Naive thymus-derived CD4-positive, alpha-beta T cell (primary cell): ENCODE data around the gene CHD9. TPM values are rescaled to one million over a fixed set of nuclear protein-coding genes. Genes with fewer than 3 reads are reported as not detected.
A peak's percentile ranks its signal among the peaks of the same experiment; 100 is the strongest.
"Not testable (repeated sequence)": the region's sequence is repeated elsewhere in the genome, so short reads cannot be mapped to it uniquely, and the experiment has no call there.

Experiments used
- ATAC-seq: fragments of 150-1000 bp; cut with Tn5 transposase; 2 replicates; pipeline ENCODE4 v1.10.0; 2021; ENCODE audit warnings: mild to moderate bottlenecking, moderate library complexity
- CTCF ChIA-PET: fragments of 350-600 bp; sonication (Branson Sonifier 250); formaldehyde crosslinking; loops from one replicate; lab custom pipeline; 2021; ENCODE audit warnings: antibody characterized with exemption; lab: Charles Lee
- POLR2A ChIA-PET: fragments of 350-600 bp; sonication (Branson Sonifier 250); formaldehyde crosslinking; loops from one replicate; lab custom pipeline; 2021; ENCODE audit warnings: antibody characterized with exemption, inconsistent platforms; lab: Charles Lee
- DNase-seq, 9 donors: peaks; one replicate each; pipeline versions ENCODE4 v3.0.0 to v3.0.0-alpha.2; 2020 to 2022; ENCODE audit warnings: mixed read lengths in 1 of 9
- H3K27ac ChIP-seq: one replicate; pipeline ENCODE4 v1.7.0; 2013; ENCODE audit warnings: mild to moderate bottlenecking, low read depth, low read length, moderate library complexity
- H3K27me3 ChIP-seq, 2 donors: one replicate each; pipeline ENCODE4 v1.7.0; 2013; ENCODE audit warnings: low read length in 2 of 2, mild to moderate bottlenecking in 2 of 2, moderate library complexity in 2 of 2; ENCODE audit not compliant: control insufficient read depth in 2 of 2, insufficient read depth in 2 of 2
- H3K36me3 ChIP-seq, 3 experiments: 1 replicate in 2 of 3; 2 replicates in 1 of 3; pipeline ENCODE4 v1.7.0; 2013; ENCODE audit warnings: low read length in 3 of 3, mild to moderate bottlenecking in 3 of 3, moderate library complexity in 1 of 3; ENCODE audit not compliant: insufficient read depth in 3 of 3, control insufficient read depth in 2 of 3
- H3K4me1 ChIP-seq, 2 donors: one replicate each; pipeline ENCODE4 v1.7.0; 2013; ENCODE audit warnings: low read length in 2 of 2, mild to moderate bottlenecking in 2 of 2, moderate library complexity in 1 of 2; ENCODE audit not compliant: control insufficient read depth in 2 of 2, insufficient read depth in 2 of 2
- H3K4me3 ChIP-seq: 2 replicates; pipeline ENCODE4 v1.7.0; 2013; ENCODE audit warnings: mild to moderate bottlenecking, low read length
- H3K9me3 ChIP-seq, 3 experiments: 1 replicate in 2 of 3; 2 replicates in 1 of 3; pipeline ENCODE4 v1.7.0; 2013; ENCODE audit warnings: low read length in 3 of 3; ENCODE audit not compliant: control insufficient read depth in 2 of 3
- H3K27ac Mint-ChIP-seq, 9 donors: one replicate each; pipeline ENCODE4 v1.8.0; 2020 to 2022; ENCODE audit warnings: mixed read lengths in 9 of 9, mild to moderate bottlenecking in 8 of 9, moderate library complexity in 5 of 9, inconsistent platforms in 2 of 9
- H3K27me3 Mint-ChIP-seq, 5 donors: one replicate each; pipeline ENCODE4 v1.8.0; 2021 to 2022; ENCODE audit warnings: mixed read lengths in 5 of 5, mild to moderate bottlenecking in 1 of 5
- H3K36me3 Mint-ChIP-seq, 5 donors: one replicate each; pipeline ENCODE4 v1.8.0; 2020 to 2022; ENCODE audit warnings: mixed read lengths in 5 of 5, mild to moderate bottlenecking in 3 of 5, inconsistent platforms in 1 of 5
- H3K4me1 Mint-ChIP-seq, 7 donors: one replicate each; pipeline ENCODE4 v1.8.0; 2020 to 2022; ENCODE audit warnings: mixed read lengths in 7 of 7, mild to moderate bottlenecking in 3 of 7, inconsistent platforms in 1 of 7
- H3K4me3 Mint-ChIP-seq, 10 donors: one replicate each; pipeline ENCODE4 v1.8.0; 2020 to 2022; ENCODE audit warnings: mild to moderate bottlenecking in 10 of 10, mixed read lengths in 10 of 10, moderate library complexity in 6 of 10, inconsistent platforms in 2 of 10
- H3K9me3 Mint-ChIP-seq, 11 donors: one replicate each; pipeline ENCODE4 v1.8.0; 2020 to 2022; ENCODE audit warnings: mixed read lengths in 11 of 11, mild to moderate bottlenecking in 4 of 11, inconsistent platforms in 1 of 11, moderate library complexity in 1 of 11
- intact Hi-C, 2 donors: fragments of 100-400 bp; cut with micrococcal nuclease; formaldehyde crosslinking; loops; one replicate each; pipeline ENCODE4 v1.15.1; 2023
- polyA plus RNA-seq, 2 donors: library from polyadenylated mRNA; unstranded; fragments of 300-500 nt; fragmentation: Illumina TruSeq; gene quantifications; one replicate each; pipeline ENCODE4 v1.2.3, GENCODE V29; 2021
- total RNA-seq, 6 experiments: library from RNA in 5 of 6; stranded (reverse) in 5 of 6; gene quantifications; 1 replicate in 5 of 6; 2 replicates in 1 of 6; pipeline ENCODE4 v1.2.3 and lab custom pipeline; 2021 to 2026

Gene CHD9
- total and polyA plus RNA-seq, 7 experiments from 2014 or later = 23.8 to 46.4 (median 30.6) TPM

- Mint-ChIP-seq H3K4me3 (no peak overlapping the region), H3K9me3 (peaks cover 0 to 2% (median 0%) of the 10 kb centered on the region in 11 donors), H3K36me3 (peaks cover 4 to 18% (median 9%) of the 10 kb centered on the region in 5 donors), H3K27ac (peak overlapping the region in 1 of 9 donors; percentile 21), H3K4me1 (peaks cover 0 to 1% (median 0%) of the 10 kb centered on the region in 7 donors), H3K27me3 (no peaks in the 10 kb centered on the region)
- CTCF ChIA-PET = no interaction called here
- Histone ChIP-seq H3K27ac (no peak overlapping the region), H3K4me3 (no peak overlapping the region), H3K36me3 (peaks cover 0 to 10% (median 0%) of the 10 kb centered on the region in 3 experiments), H3K27me3 (no peaks in the 10 kb centered on the region), H3K4me1 (no peaks in the 10 kb centered on the region), H3K9me3 (no peaks in the 10 kb centered on the region)
- ATAC-seq = no peak
- POLR2A ChIA-PET = interaction anchor here (0.6 kb wide), 1 partner anchor 192 kb away, joined by 3 read pairs; no protein-coding TSS in a partner anchor
- intact Hi-C loops = no loop called here
- DNase-seq = no peak
These were observed 269.1 kb downstream of the CHD9 start for GRCh38 chr16:53323924-53324323.

- H3K36me3 Mint-ChIP-seq, H3K27ac Mint-ChIP-seq, H3K4me1 ChIP-seq, H3K27me3 Mint-ChIP-seq, POLR2A ChIA-PET, H3K4me3 Mint-ChIP-seq, DNase-seq, CTCF ChIA-PET, H3K27me3 ChIP-seq, H3K36me3 ChIP-seq, H3K9me3 ChIP-seq, ATAC-seq, intact Hi-C loops, H3K4me3 ChIP-seq, H3K27ac ChIP-seq: not testable (repeated sequence)
- Mint-ChIP-seq H3K9me3 (peaks cover 0 to 11% (median 5%) of the 10 kb centered on the region in 11 donors), H3K4me1 (peaks cover 0 to 21% (median 15%) of the 10 kb centered on the region in 7 donors)
These were observed 276.2 kb downstream of the CHD9 start for GRCh38 chr16:53330991-53331390.

GRCh38 chr16:53334581-53334980 is 279.8 kb downstream of the CHD9 start:
- Histone ChIP-seq H3K36me3 (no peaks in the 10 kb centered on the region), H3K9me3 (no peaks in the 10 kb centered on the region), H3K27ac (no peak overlapping the region), H3K4me1 (peaks cover 0 to 8% of the 10 kb centered on the region in 2 donors), H3K4me3 (no peak overlapping the region), H3K27me3 (no peaks in the 10 kb centered on the region)
- CTCF ChIA-PET = no interaction called here
- Mint-ChIP-seq H3K4me3 (no peak overlapping the region), H3K27me3 (peaks cover 0 to 3% (median 0%) of the 10 kb centered on the region in 5 donors), H3K9me3 (peaks cover 0 to 10% (median 5%) of the 10 kb centered on the region in 11 donors), H3K27ac (peak overlapping the region in 1 of 9 donors; percentile 19), H3K4me1 (peaks cover 0 to 21% (median 15%) of the 10 kb centered on the region in 7 donors), H3K36me3 (peaks cover 0 to 8% (median 0%) of the 10 kb centered on the region in 5 donors)
- no peak for ATAC-seq
- intact Hi-C loops = no loop called here
- POLR2A ChIA-PET = no interaction called here
- DNase-seq = no peak

- Mint-ChIP-seq H3K4me1 (peaks cover 0 to 21% (median 15%) of the 10 kb centered on the region in 7 donors), H3K27ac (peak overlapping the region in 2 of 9 donors; percentile 21 to 25), H3K4me3 (no peak overlapping the region), H3K27me3 (peaks cover 0 to 3% (median 0%) of the 10 kb centered on the region in 5 donors), H3K36me3 (peaks cover 0 to 3% (median 0%) of the 10 kb centered on the region in 5 donors), H3K9me3 (peaks cover 0 to 3% (median 0%) of the 10 kb centered on the region in 11 donors)
- ATAC-seq (no peak), DNase-seq (no peak)
- H3K27me3 ChIP-seq = no peaks in the 10 kb centered on the region
- H3K9me3 ChIP-seq = no peaks in the 10 kb centered on the region
- ChIA-PET POLR2A (no interaction called here), CTCF (no interaction called here)
- H3K36me3 ChIP-seq = no peaks in the 10 kb centered on the region
- intact Hi-C loops = no loop called here
- H3K4me3 ChIP-seq = no peak overlapping the region
- no peak overlapping the region for H3K27ac ChIP-seq
- peaks cover 0 to 8% of the 10 kb centered on the region in 2 donors for H3K4me1 ChIP-seq
These were observed 282.5 kb downstream of the CHD9 start for GRCh38 chr16:53337294-53337693.

- ATAC-seq = no peak
- Histone ChIP-seq H3K27me3 (no peaks in the 10 kb centered on the region), H3K36me3 (no peaks in the 10 kb centered on the region), H3K27ac (no peak overlapping the region), H3K4me1 (no peaks in the 10 kb centered on the region), H3K4me3 (no peak overlapping the region), H3K9me3 (no peaks in the 10 kb centered on the region)
- no peak for DNase-seq
- H3K4me3 Mint-ChIP-seq = no peak overlapping the region
- no peaks in the 10 kb centered on the region for H3K36me3 Mint-ChIP-seq
- ChIA-PET CTCF (no interaction called here), POLR2A (no interaction called here)
- no peak overlapping the region for H3K27ac Mint-ChIP-seq
- intact Hi-C loops = no loop called here
- peaks cover 0 to 5% (median 0%) of the 10 kb centered on the region in 7 donors for H3K4me1 Mint-ChIP-seq
- peaks cover 0 to 6% (median 0%) of the 10 kb centered on the region in 11 donors for H3K9me3 Mint-ChIP-seq
- peaks cover 0 to 7% (median 0%) of the 10 kb centered on the region in 5 donors for H3K27me3 Mint-ChIP-seq
These were observed 287.0 kb downstream of the CHD9 start for GRCh38 chr16:53341792-53342191.

- no peak overlapping the region for H3K4me3 Mint-ChIP-seq
- no peaks in the 10 kb centered on the region for H3K36me3 Mint-ChIP-seq
- DNase-seq = no peak
- Histone ChIP-seq H3K36me3 (no peaks in the 10 kb centered on the region), H3K27ac (no peak overlapping the region), H3K4me3 (no peak overlapping the region), H3K4me1 (no peaks in the 10 kb centered on the region), H3K9me3 (no peaks in the 10 kb centered on the region), H3K27me3 (no peaks in the 10 kb centered on the region)
- ChIA-PET CTCF (no interaction called here), POLR2A (no interaction called here)
- H3K4me1 Mint-ChIP-seq = peaks cover 0 to 8% (median 0%) of the 10 kb centered on the region in 7 donors
- peaks cover 0 to 5% (median 0%) of the 10 kb centered on the region in 5 donors for H3K27me3 Mint-ChIP-seq
- ATAC-seq = no peak
- H3K27ac Mint-ChIP-seq = no peak overlapping the region
- intact Hi-C loops = no loop called here
- peaks cover 0 to 13% (median 1%) of the 10 kb centered on the region in 11 donors for H3K9me3 Mint-ChIP-seq
These were observed 300.3 kb downstream of the CHD9 start for GRCh38 chr16:53355064-53355463.
